Cardiac muscle cell (in vitro differentiated cells and primary cell): ENCODE results near the gene PIK3C3. TPM values are rescaled to one million over a fixed set of nuclear protein-coding genes. Genes with fewer than 3 reads are reported as not detected.

ENCODE experiments used
- DNase-seq, 2 donors: peaks; one replicate each; pipeline versions ENCODE4 v3.0.0 to v3.0.0-alpha.2; 2010 to 2017; ENCODE audit warnings: low read depth in 1 of 2, low spot score in 1 of 2
- H3K27ac ChIP-seq: fragments of 200-600 bp; sonication (generic); 2 replicates; pipeline ENCODE4 v1.5.1; 2016
- H3K27me3 ChIP-seq: fragments of 200-600 bp; sonication (generic); 2 replicates; pipeline ENCODE4 v1.6.0; 2016; ENCODE audit warnings: control low read depth
- H3K36me3 ChIP-seq: fragments of 200-600 bp; sonication (generic); 2 replicates; pipeline ENCODE4 v1.5.1; 2016; ENCODE audit warnings: control low read depth
- H3K4me1 ChIP-seq: fragments of 200-600 bp; sonication (generic); 2 replicates; pipeline ENCODE4 v1.8.1; 2017; ENCODE audit warnings: low read depth, mild to moderate bottlenecking, mixed run types
- H3K4me3 ChIP-seq: fragments of 200-600 bp; sonication (generic); 2 replicates; pipeline ENCODE4 v1.5.1; 2016; ENCODE audit warnings: mild to moderate bottlenecking
- H3K9me3 ChIP-seq: fragments of 200-600 bp; sonication (generic); 2 replicates; pipeline ENCODE4 v1.5.1; 2017; ENCODE audit warnings: low read depth, mild to moderate bottlenecking, control low read depth
- CTCF ChIP-seq: IDR thresholded peaks from 2 replicates; pipeline ENCODE4 v1.5.1; 2012; ENCODE audit warnings: low read depth, mild to moderate bottlenecking, low read length
- polyA plus RNA-seq: library from polyadenylated mRNA; unstranded; fragments of >200 nt; fragmentation: Nextera tagmentation; extraction: Ambion mirVana; gene quantifications from 2 replicates; pipeline ENCODE4 v1.2.1, GENCODE V29; 2016
- total RNA-seq: library from RNA; depleted of rRNA; stranded (reverse); fragments of >200 nt; gene quantifications from 2 replicates; pipeline ENCODE4 v1.2.3, GENCODE V29; 2016

The PIK3C3 gene
- total and polyA plus RNA-seq, 2 experiments from 2014 or later = 29.6 to 36.8 TPM

DNA sequence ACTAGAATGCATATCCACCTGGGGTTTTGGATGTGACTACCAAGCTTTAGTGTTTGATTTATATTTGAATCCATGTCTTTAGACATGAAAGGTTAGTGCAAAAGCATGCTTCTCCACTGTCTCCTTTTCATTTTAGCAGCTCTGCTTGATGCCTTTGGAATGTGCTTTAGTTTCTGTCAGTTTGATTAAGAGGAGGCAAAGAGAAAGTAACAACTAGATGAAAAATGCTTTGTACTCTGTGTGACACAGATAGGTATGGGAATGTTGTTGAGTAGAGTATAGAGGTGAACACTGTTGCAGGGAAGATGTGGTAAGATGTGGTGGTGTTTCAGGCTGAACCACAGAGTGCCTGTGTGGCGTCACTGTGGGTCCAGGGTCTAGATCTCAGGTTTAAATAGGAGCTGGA lies 19.8 kb downstream of the PIK3C3 start:
- Histone ChIP-seq H3K9me3 (no peaks in the 10 kb centered on the region), H3K36me3 (peaks cover 15% of the 10 kb centered on the region), H3K27ac (peak overlapping the region; percentile 37), H3K4me1 (peaks cover 16% of the 10 kb centered on the region), H3K27me3 (no peaks in the 10 kb centered on the region), H3K4me3 (no peak overlapping the region)
- TF ChIP-seq CTCF = no peak
- peak in 1 of 2 donors; percentile 28 for DNase-seq

DNA sequence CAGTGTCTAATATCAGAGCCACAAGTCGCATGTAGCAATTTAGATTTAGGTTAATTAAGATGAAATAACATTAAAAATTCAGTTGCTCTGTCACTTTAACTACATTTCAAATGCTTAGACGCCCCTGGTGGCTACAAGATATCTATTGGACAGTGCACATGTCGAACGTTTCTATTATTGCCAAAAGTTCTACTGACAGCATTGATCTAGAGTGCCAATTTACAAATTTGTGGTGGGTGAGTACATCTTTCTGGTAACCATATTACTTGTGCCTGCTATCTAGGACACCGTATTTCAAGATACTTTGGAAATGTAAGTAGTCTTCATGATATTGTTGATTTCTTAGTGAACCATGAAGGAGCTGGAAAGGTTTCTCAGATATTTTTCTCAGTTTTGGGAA lies 20.2 kb downstream of the PIK3C3 start:
- no peaks in the 10 kb centered on the region for H3K9me3 ChIP-seq
- H3K27me3 ChIP-seq = no peaks in the 10 kb centered on the region
- peak overlapping the region; percentile 37 for H3K27ac ChIP-seq
- no peak for DNase-seq
- H3K4me3 ChIP-seq = no peak overlapping the region
- TF ChIP-seq CTCF = no peak
- peaks cover 13% of the 10 kb centered on the region for H3K36me3 ChIP-seq
- H3K4me1 ChIP-seq = peaks cover 16% of the 10 kb centered on the region

- no peak overlapping the region for H3K27ac ChIP-seq
Observed at GRCh38 chr18:41977233-41977632, 22.2 kb downstream of the PIK3C3 start.

DNA sequence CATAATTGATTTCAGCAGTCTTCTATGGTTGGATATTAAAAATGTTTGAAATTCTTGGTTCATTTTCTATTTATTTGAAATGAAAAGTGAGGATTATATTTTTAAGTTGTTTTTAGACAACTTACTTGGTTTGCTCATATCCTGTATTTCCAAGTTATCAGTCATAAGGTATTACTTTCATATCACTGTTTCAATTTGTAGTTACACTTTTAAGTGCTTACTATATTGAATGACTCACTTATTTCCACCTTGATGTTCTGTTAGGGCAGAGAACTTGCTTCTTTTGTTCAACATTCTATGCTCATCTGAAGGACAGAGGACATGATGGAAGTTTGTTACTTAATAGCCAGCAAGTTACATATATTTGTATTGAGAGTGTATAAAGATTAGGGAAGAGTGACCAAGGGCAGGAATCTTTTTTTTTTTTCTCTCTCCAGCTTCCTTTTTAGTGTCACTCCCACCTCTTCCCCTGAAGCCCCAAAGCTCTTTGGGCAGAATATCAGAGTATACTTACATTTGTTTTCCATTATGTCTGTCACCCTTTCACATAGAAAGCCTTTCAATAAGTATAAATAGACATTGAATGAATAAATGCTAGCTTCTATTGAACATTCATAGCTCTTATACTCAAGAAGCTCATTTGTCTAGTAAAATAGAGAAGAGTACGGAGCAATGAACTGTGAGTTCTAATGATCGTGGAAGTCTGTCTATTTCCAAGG lies 28.1 kb downstream of the PIK3C3 start:
- Histone ChIP-seq H3K9me3 (no peaks in the 10 kb centered on the region), H3K4me1 (peaks cover 13% of the 10 kb centered on the region), H3K36me3 (peaks cover 4% of the 10 kb centered on the region), H3K27me3 (no peaks in the 10 kb centered on the region), H3K4me3 (no peak overlapping the region), H3K27ac (no peak overlapping the region)
- TF ChIP-seq CTCF = no peak
- DNase-seq = no peak

More at GRCh38 chr18:41977233-41977632, 22.2 kb downstream of the PIK3C3 start:
- no peak for TF ChIP-seq CTCF
- H3K4me1 ChIP-seq = peaks cover 16% of the 10 kb centered on the region
- H3K27me3 ChIP-seq = no peaks in the 10 kb centered on the region
- no peak overlapping the region for H3K4me3 ChIP-seq
- peaks cover 4% of the 10 kb centered on the region for H3K36me3 ChIP-seq
- no peak for DNase-seq
- no peaks in the 10 kb centered on the region for H3K9me3 ChIP-seq

DNA sequence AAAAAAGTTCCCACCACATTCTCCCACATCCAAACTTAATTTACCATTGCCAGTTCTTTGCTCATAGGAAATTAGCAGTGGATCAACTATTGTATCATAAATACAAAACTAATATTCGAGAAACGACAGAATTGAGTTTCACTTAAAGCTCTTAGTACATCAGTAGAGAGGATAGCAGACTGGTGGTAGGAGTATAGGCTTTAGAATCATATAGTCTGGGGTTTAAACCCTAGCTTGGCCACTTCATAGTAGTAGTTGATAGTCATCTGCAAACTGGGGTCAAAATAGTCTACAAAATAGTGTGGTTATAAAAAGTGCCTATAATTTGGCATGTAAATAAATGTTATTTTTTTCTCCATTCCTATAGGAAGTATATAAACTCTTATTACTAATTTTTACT lies 30.9 kb downstream of the PIK3C3 start:
- no peak for DNase-seq
- H3K27me3 ChIP-seq = no peaks in the 10 kb centered on the region
- no peak overlapping the region for H3K4me3 ChIP-seq
- H3K9me3 ChIP-seq = no peaks in the 10 kb centered on the region
- H3K36me3 ChIP-seq = peaks cover 16% of the 10 kb centered on the region
- no peak overlapping the region for H3K27ac ChIP-seq
- TF ChIP-seq CTCF = no peak
- peaks cover 13% of the 10 kb centered on the region for H3K4me1 ChIP-seq
